H1 (cell line): ENCODE data around the gene PLCH2. TPM values are rescaled to one million over a fixed set of nuclear protein-coding genes. Genes with fewer than 3 reads are reported as not detected.

Experiments used
- GTF2F1 ChIP-seq: IDR thresholded peaks from 2 replicates; pipeline ENCODE4 v1.6.1; 2012; ENCODE audit warnings: low read depth, low read length, improper control_type of control experiment, borderline replicate concordance
- SAP30 ChIP-seq: fragments of 300-600 bp; sonication (generic); IDR thresholded peaks from 2 replicates; pipeline ENCODE4 v1.7.1; 2012; ENCODE audit warnings: low read length, moderate library complexity, mild to moderate bottlenecking, inconsistent platforms; ENCODE audit not compliant: insufficient read depth, insufficient replicate concordance
- polyA plus RNA-seq, 7 experiments: library from polyadenylated mRNA; depleted of rRNA in 3 of 7; stranded (reverse) in 5 of 7; unstranded in 2 of 7; fragments of >200 nt in 5 of 7; fragments of 200-250 nt in 2 of 7; gene quantifications; 1 replicate in 5 of 7; 2 replicates in 1 of 7; 4 replicates in 1 of 7; pipeline versions ENCODE4 v1.2.1 to v1.2.3, GENCODE V29; 2011 to 2013; ENCODE audit warnings: missing spikeins in 2 of 7, mixed read lengths in 2 of 7
- total RNA-seq: library from RNA; stranded (reverse); fragmentation: NEBNext Ultra II Directional; extraction: Animal tissue kit (Norgen Biotek cat#: 25700); gene quantifications from 2 replicates; pipeline ENCODE4 v1.2.1, GENCODE V29; 2021

The PLCH2 gene
- total and polyA plus RNA-seq, 2 of the 8 experiments (the other 6 are each of a cell fraction or from before 2014, with no cell fraction given), result 0.14 to 0.19 TPM

- TF ChIP-seq SAP30 (no peak), GTF2F1 (no peak)
These were observed 20.7 kb downstream of the PLCH2 start (continued) for GRCh38 chr1:2496746-2497145.
